Measurements from ENCODE around the gene FCHO2. TPM values are rescaled to one million over a fixed set of nuclear protein-coding genes. Genes with fewer than 3 reads are reported as not detected.

Gene FCHO2
- total RNA-seq, 4 donors from 2014 or later, result 24.9 to 37.5 (median 30.7) TPM

DNA sequence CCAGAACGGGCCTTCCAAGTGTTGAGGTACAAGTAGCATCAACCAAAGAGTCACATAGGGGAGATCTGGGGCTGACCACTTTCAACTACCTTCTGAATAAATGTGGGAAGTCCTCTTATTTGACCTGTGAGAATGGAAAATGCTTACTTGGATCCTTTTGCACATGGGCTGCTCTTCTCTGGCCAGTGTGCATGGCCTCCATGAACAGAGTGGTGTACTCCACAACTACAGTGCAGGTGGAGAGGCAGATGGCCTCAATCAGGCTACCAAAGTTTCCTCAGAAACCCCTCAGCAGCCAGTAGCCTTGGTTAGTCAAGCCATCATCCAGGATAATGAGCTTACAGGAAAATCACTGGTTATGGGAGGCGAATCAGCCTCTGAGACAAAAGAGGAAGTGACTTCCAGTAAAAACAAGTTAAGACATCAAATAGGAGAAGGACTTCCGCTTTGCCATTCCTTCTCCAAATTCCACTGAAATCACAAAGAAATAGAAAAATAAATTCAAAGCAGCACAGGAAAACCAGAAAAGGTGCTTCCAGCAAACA lies 18.3 kb upstream of the FCHO2 start:
- H3K4me1 ChIP-seq, result peaks cover 0 to 13% (median 6%) of the 10 kb centered on the region in 4 donors
- peaks cover 0 to 6% (median 0%) of the 10 kb centered on the region in 3 donors for H3K36me3 ChIP-seq
- peaks cover 0 to 9% (median 0%) of the 10 kb centered on the region in 4 donors for H3K9me3 ChIP-seq
- WGBS, 2 donors, result 66 to 72% methylated on average over 3 of the region's 3 CpGs
- DNase-seq (ENCODE audit: low spot score in 2 of 2), result no peak
- peak overlapping the region in 2 of 4 donors; percentile 33 to 42 for H3K27ac ChIP-seq
- no peaks in the 10 kb centered on the region for H3K27me3 ChIP-seq
- H3K4me3 ChIP-seq, result no peak overlapping the region
- TF ChIP-seq POLR2A (IDR thresholded peaks at IDR 0.05), result no peak
- TF ChIP-seq, protein P1, sequence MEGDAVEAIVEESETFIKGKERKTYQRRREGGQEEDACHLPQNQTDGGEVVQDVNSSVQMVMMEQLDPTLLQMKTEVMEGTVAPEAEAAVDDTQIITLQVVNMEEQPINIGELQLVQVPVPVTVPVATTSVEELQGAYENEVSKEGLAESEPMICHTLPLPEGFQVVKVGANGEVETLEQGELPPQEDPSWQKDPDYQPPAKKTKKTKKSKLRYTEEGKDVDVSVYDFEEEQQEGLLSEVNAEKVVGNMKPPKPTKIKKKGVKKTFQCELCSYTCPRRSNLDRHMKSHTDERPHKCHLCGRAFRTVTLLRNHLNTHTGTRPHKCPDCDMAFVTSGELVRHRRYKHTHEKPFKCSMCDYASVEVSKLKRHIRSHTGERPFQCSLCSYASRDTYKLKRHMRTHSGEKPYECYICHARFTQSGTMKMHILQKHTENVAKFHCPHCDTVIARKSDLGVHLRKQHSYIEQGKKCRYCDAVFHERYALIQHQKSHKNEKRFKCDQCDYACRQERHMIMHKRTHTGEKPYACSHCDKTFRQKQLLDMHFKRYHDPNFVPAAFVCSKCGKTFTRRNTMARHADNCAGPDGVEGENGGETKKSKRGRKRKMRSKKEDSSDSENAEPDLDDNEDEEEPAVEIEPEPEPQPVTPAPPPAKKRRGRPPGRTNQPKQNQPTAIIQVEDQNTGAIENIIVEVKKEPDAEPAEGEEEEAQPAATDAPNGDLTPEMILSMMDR (IDR thresholded peaks at IDR 0.05), result no peak
- no peak for TF ChIP-seq EP300 (IDR thresholded peaks at IDR 0.05)

DNA sequence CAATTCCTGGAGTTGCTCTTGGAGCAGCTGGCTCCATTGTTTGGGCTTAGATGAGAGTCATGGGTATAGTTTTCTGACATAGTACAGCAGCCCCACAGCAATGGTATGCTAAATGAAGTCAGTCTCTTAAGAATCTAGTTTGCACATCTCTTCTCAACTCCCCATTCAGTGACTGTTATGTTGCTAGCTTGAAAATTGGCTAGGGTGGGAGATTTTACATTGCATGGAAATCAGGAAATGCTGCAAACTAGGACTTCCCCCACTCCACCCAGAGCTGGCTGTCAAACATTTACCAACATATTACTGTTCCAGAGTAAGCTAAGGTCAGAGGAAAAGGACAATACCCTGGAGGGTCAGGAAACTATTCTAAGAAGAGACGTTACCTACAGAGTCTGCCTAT lies 17.6 kb upstream of the FCHO2 start:
- Histone ChIP-seq H3K4me1 (peaks cover 0 to 13% (median 6%) of the 10 kb centered on the region in 4 donors), H3K36me3 (peaks cover 0 to 6% (median 0%) of the 10 kb centered on the region in 3 donors), H3K4me3 (no peak overlapping the region), H3K27me3 (no peaks in the 10 kb centered on the region), H3K27ac (peak overlapping the region in 3 of 4 donors; percentile 33 to 44 (median 42)), H3K9me3 (peaks cover 0 to 9% (median 0%) of the 10 kb centered on the region in 4 donors)
- TF ChIP-seq EP300 (IDR thresholded peaks at IDR 0.05) (no peak), POLR2A (IDR thresholded peaks at IDR 0.05) (no peak)
- TF ChIP-seq, protein P1 (IDR thresholded peaks at IDR 0.05), result no peak
- WGBS, 2 donors, result 20 to 43% methylated on average over 1 of the region's 1 CpG
- DNase-seq (ENCODE audit: low spot score in 2 of 2), result no peak

DNA sequence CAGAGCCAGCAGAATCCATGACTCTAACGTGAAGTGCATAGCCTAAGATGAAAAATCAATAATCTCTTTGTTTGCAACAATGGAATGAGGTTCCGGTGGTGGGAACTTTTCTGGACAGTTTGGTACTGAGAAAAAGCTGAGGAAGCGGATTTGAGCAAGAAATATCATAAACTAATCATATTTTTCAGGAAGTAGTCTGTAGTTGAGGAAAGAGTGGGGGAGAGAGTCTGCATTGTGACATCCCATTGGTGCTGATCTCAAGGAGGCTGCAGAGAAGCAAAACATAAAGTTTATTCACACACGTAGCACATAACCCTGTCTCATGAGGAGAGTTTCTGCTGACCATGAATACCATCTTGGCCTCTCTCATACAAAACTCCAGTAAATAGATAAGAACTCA lies 15.8 kb upstream of the FCHO2 start:
- WGBS, 2 donors, result 35 to 39% methylated on average over 4 of the region's 4 CpGs
- DNase-seq (ENCODE audit: low spot score in 2 of 2), result peak in 1 of 2 donors; percentile 29
- Histone ChIP-seq H3K4me1 (peaks cover 0 to 13% (median 6%) of the 10 kb centered on the region in 4 donors), H3K36me3 (peaks cover 0 to 4% (median 0%) of the 10 kb centered on the region in 3 donors), H3K4me3 (no peak overlapping the region), H3K27me3 (no peaks in the 10 kb centered on the region), H3K9me3 (peaks cover 0 to 4% (median 0%) of the 10 kb centered on the region in 4 donors), H3K27ac (peak overlapping the region in 1 of 4 donors; percentile 43)
- peak in 1 of 2 donors; percentile 70 for TF ChIP-seq EP300 (IDR thresholded peaks at IDR 0.05)
- TF ChIP-seq POLR2A (IDR thresholded peaks at IDR 0.05), result no peak
- TF ChIP-seq, protein P1 (IDR thresholded peaks at IDR 0.05), result no peak

DNA sequence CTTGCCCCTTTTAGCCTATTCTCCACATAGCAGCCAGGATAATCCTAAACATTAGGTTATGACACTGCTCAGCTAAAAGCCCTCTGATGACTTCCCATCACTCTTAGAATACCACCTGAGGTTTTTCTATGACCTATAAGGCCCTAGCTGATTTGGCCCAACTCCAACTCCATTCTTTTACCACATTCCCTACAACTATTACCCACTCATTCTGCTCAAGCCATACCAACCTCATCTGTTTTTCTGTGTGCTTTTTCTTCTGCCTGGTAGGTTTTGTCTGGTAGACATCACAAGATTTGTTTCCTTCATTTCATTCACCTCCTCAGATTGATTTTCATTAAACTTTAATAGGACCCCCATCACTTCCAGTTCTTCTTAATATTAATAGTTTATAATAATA lies 12.5 kb upstream of the FCHO2 start:
- DNase-seq (ENCODE audit: low spot score in 2 of 2), result no peak
- Histone ChIP-seq H3K27ac (no peak overlapping the region), H3K27me3 (no peaks in the 10 kb centered on the region), H3K4me3 (no peak overlapping the region), H3K9me3 (no peaks in the 10 kb centered on the region), H3K36me3 (no peaks in the 10 kb centered on the region), H3K4me1 (peaks cover 0 to 9% (median 4%) of the 10 kb centered on the region in 4 donors)
- TF ChIP-seq EP300 (IDR thresholded peaks at IDR 0.05) (no peak), POLR2A (IDR thresholded peaks at IDR 0.05) (no peak)
- TF ChIP-seq, protein P1 (IDR thresholded peaks at IDR 0.05), result no peak

DNA sequence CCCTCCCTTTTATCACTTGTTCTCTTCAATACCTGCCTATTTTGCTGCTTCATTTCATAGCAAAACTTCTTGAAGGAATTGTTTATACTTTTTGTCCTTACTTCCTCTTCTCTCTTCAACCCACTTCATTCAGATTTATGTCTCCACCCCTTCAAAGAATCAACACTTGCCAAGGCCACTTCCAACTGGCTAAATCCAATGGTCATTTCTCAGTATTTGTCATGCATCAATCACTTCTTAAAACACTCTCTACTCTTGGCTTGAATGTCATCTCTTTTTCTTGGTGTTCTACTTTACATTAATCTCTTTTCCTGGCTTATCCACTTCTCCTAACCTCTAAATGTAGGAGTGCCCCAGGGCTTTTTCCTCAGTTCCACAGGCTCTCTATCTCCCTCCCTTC lies 8.3 kb upstream of the FCHO2 start:
- H3K4me1 ChIP-seq, result peaks cover 0 to 7% (median 0%) of the 10 kb centered on the region in 4 donors
- H3K27ac ChIP-seq, result no peak overlapping the region
- no peaks in the 10 kb centered on the region for H3K36me3 ChIP-seq
- no peak for TF ChIP-seq POLR2A (IDR thresholded peaks at IDR 0.05)
- TF ChIP-seq, protein P1 (IDR thresholded peaks at IDR 0.05), result no peak
- no peak for TF ChIP-seq EP300 (IDR thresholded peaks at IDR 0.05)
- H3K27me3 ChIP-seq, result no peaks in the 10 kb centered on the region
- no peak for DNase-seq (ENCODE audit: low spot score in 2 of 2)
- H3K9me3 ChIP-seq, result no peaks in the 10 kb centered on the region
- no peak overlapping the region for H3K4me3 ChIP-seq

All from tibial nerve (tissue), 4 donors.